ENCODE measurements around the gene PACS2. TPM values are rescaled to one million over a fixed set of nuclear protein-coding genes. Genes with fewer than 3 reads are reported as not detected.
"Not testable (repeated sequence)": the region's sequence is repeated elsewhere in the genome, so short reads cannot be mapped to it uniquely, and the experiment has no call there.

PACS2 gene
- total RNA-seq, 1 experiment from 2014 or later: 57.7 TPM

DNA sequence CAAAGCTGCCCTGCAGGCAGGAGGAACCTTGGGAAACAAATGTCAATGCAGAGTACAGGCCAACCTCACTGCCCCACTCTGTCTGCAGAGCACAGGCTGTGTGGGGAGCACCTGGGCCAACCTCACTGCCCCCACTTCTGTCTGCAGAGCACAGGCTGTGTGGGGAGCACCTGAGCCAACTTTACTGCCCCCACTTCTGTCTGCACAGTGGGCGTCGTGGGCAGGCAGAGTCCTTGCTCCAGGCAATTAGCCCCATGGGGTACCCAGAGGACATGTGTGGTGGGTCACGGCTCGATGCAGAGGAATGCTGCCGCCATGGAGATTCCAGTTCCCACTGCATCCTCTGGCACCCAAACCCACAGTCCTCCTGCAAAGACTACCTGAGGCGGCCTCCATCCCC is 39.9 kb upstream of the PACS2 start:
- ChIA-PET POLR2A (no interaction called here), CTCF (interaction anchor here (1.0 kb wide), 1 partner anchor 300 kb away, joined by 4 read pairs; no protein-coding TSS in a partner anchor)
- Mint-ChIP-seq H3K27me3 (ENCODE audit: insufficient read depth, unreplicated experiment) (no peaks in the 10 kb centered on the region), H3K4me1 (ENCODE audit: insufficient read depth, unreplicated experiment) (no peaks in the 10 kb centered on the region), H3K36me3 (ENCODE audit: insufficient read depth, unreplicated experiment) (peaks cover 10% of the 10 kb centered on the region), H3K9me3 (ENCODE audit: unreplicated experiment) (no peaks in the 10 kb centered on the region), H3K4me3 (ENCODE audit: unreplicated experiment) (no peak overlapping the region), H3K27ac (ENCODE audit: low read depth, unreplicated experiment) (no peak overlapping the region)
- DNase-seq (ENCODE audit: unreplicated experiment): no peak
- TF ChIP-seq, protein P1, sequence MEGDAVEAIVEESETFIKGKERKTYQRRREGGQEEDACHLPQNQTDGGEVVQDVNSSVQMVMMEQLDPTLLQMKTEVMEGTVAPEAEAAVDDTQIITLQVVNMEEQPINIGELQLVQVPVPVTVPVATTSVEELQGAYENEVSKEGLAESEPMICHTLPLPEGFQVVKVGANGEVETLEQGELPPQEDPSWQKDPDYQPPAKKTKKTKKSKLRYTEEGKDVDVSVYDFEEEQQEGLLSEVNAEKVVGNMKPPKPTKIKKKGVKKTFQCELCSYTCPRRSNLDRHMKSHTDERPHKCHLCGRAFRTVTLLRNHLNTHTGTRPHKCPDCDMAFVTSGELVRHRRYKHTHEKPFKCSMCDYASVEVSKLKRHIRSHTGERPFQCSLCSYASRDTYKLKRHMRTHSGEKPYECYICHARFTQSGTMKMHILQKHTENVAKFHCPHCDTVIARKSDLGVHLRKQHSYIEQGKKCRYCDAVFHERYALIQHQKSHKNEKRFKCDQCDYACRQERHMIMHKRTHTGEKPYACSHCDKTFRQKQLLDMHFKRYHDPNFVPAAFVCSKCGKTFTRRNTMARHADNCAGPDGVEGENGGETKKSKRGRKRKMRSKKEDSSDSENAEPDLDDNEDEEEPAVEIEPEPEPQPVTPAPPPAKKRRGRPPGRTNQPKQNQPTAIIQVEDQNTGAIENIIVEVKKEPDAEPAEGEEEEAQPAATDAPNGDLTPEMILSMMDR (IDR thresholded peaks at IDR 0.05; ENCODE audit: unreplicated experiment): no peak
- no TSS peak for BruUV-seq (replicated peaks)
- intact Hi-C loops (cut with micrococcal nuclease): no loop called here

DNA sequence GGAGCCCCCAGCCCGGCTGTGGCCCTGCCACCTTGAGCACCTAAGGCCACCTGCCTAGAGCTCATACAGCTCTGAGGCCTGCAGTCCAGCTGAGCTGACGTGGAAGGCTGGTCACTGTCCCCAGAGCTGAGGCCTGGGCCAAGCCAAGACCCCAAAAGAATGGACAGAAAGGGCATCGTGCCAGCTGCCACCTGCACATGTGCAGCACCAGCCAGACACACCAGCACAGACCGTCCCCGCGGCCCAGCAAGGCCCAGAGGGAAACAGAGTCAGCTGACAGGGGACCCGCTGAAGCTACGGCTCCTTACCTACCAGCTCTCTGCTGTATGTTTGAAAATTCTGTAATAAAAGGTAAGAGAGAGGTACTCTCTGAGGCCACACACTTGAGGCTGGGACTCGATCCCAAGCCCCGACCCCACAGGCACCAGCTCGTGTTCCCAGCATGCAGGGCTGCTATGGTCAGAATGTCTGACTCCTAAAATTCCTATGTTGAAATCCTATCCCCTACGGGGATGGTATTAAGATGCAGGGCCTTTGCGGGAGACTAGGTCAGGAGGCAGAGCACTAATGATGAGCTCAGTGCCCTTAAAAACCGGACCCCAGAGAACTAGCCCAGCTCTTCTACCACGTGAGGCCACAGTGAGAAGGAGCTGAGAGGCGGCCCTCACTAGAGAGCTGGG is 39.1 kb upstream of the PACS2 start:
- Mint-ChIP-seq H3K36me3 (ENCODE audit: insufficient read depth, unreplicated experiment) (peaks cover 10% of the 10 kb centered on the region), H3K4me1 (ENCODE audit: insufficient read depth, unreplicated experiment) (no peaks in the 10 kb centered on the region), H3K27ac (ENCODE audit: low read depth, unreplicated experiment) (no peak overlapping the region), H3K9me3 (ENCODE audit: unreplicated experiment) (no peaks in the 10 kb centered on the region), H3K4me3 (ENCODE audit: unreplicated experiment) (no peak overlapping the region), H3K27me3 (ENCODE audit: insufficient read depth, unreplicated experiment) (no peaks in the 10 kb centered on the region)
- TF ChIP-seq, protein P1 (IDR thresholded peaks at IDR 0.05; ENCODE audit: unreplicated experiment): no peak
- ChIA-PET CTCF (interaction anchor here (0.6 to 1.0 kb wide), 4 partner anchors 35 to 301 kb away, joined by 3 to 5 read pairs (median 4); no protein-coding TSS in a partner anchor), POLR2A (no interaction called here)
- intact Hi-C loops (cut with micrococcal nuclease): no loop called here
- no peak for DNase-seq (ENCODE audit: unreplicated experiment)
- BruUV-seq (replicated peaks): no TSS peak

DNA sequence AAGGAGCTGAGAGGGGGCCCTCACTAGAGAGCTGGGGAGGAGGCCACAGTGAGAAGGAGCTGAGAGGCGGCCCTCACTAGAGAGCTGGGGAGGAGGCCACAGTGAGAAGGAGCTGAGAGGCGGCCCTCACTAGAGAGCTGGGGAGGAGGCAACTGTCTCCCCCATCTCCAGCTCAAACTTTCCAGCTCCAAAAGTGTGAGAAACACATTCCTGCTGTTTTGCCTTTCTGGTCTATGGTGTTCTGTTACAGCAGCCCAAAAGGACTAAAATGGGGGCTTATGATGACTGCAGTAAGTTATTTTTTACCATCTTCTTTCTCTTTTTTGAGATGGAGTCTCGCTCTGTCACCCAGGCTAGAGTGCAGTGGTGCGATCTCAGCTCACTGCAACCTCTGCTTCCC is 37.1 kb upstream of the PACS2 start:
- DNase-seq (ENCODE audit: unreplicated experiment); H3K27ac Mint-ChIP-seq (ENCODE audit: low read depth, unreplicated experiment); CTCF ChIA-PET; H3K9me3 Mint-ChIP-seq (ENCODE audit: unreplicated experiment); H3K4me1 Mint-ChIP-seq (ENCODE audit: insufficient read depth, unreplicated experiment); BruUV-seq (replicated peaks); POLR2A ChIA-PET; H3K4me3 Mint-ChIP-seq (ENCODE audit: unreplicated experiment); H3K27me3 Mint-ChIP-seq (ENCODE audit: insufficient read depth, unreplicated experiment); intact Hi-C loops (cut with micrococcal nuclease): not testable (repeated sequence)
- peaks cover 16% of the 10 kb centered on the region for H3K36me3 Mint-ChIP-seq (ENCODE audit: insufficient read depth, unreplicated experiment)

DNA sequence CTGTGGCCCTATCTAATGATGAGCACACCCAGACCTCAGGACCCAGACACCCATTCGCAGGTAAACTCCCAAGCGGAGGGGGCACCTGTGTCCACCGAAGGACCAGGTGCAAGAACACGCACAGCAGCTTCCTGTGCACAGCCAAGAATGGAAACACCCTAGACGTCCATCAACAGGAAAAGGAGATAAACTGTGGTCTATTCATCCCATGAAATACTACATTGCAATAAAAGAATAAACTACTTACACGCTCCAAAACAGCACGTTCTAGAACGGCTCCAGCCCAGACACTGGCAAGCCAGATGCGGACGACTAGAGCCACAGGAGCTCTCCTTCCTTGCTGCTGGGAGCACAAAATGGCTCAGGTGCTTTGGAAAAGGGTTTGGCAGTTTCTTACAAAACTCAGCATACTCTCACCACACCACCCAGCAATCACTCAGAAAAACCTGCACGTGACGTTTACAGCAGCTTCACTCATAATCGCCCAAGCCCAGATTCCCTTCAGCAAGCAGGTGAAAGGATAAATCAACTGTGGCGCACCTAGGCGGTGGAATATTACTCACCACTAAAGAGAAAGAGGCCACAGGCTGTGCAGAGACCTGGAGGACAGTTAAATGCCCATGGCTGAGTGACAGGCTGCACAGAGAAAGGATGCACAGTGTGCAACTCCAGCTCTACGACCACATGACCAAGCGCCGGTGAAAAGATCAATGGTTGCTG is 34.7 kb upstream of the PACS2 start:
- Mint-ChIP-seq H3K36me3 (ENCODE audit: insufficient read depth, unreplicated experiment) (peaks cover 20% of the 10 kb centered on the region), H3K4me1 (ENCODE audit: insufficient read depth, unreplicated experiment) (peaks cover 6% of the 10 kb centered on the region), H3K27ac (ENCODE audit: low read depth, unreplicated experiment) (no peak overlapping the region), H3K9me3 (ENCODE audit: unreplicated experiment) (no peaks in the 10 kb centered on the region), H3K27me3 (ENCODE audit: insufficient read depth, unreplicated experiment) (no peaks in the 10 kb centered on the region), H3K4me3 (ENCODE audit: unreplicated experiment) (no peak overlapping the region)
- TF ChIP-seq, protein P1 (IDR thresholded peaks at IDR 0.05; ENCODE audit: unreplicated experiment): no peak
- no TSS peak for BruUV-seq (replicated peaks)
- DNase-seq (ENCODE audit: unreplicated experiment): no peak
- ChIA-PET POLR2A (interaction anchor here (0.9 kb wide), 1 partner anchor 192 kb away, joined by 3 read pairs; no protein-coding TSS in a partner anchor), CTCF (interaction anchor here (0.6 to 1.7 kb wide), 5 partner anchors 10 to 76 kb away, joined by 3 to 7 read pairs (median 3); no protein-coding TSS in a partner anchor)
- intact Hi-C loops (cut with micrococcal nuclease): loop anchor here (2.0 to 5.0 kb wide), 2 partner anchors 72 to 303 kb away; no protein-coding TSS in a partner anchor
